DOHH2 (cell line): ENCODE data around the gene GSTA2.

Experiments
- H3F3A ChIP-seq: fragments of 200-600 bp; sonication (generic), shearing (Covaris generic); 2 replicates; pipeline ENCODE4 v1.6.0; 2016; ENCODE audit warnings: antibody characterized with exemption, mild to moderate bottlenecking; ENCODE audit not compliant: control insufficient read depth, insufficient read depth
- H3K27ac ChIP-seq: fragments of 200-600 bp; sonication (generic); 2 replicates; pipeline ENCODE4 v1.5.1; 2014; ENCODE audit warnings: low read depth, mild to moderate bottlenecking, low read length, moderate library complexity
- H3K27me3 ChIP-seq: fragments of 200-600 bp; sonication (generic); 2 replicates; pipeline ENCODE4 v1.6.1; 2014; ENCODE audit warnings: mild to moderate bottlenecking, low read length, mixed read lengths; ENCODE audit not compliant: control insufficient read depth
- H3K36me3 ChIP-seq: fragments of 200-600 bp; sonication (generic); 2 replicates; pipeline ENCODE4 v1.6.1; 2014; ENCODE audit warnings: mild to moderate bottlenecking, low read length, moderate library complexity, mixed read lengths; ENCODE audit not compliant: control insufficient read depth
- H3K4me1 ChIP-seq: fragments of 200-600 bp; sonication (generic); 2 replicates; pipeline ENCODE4 v1.6.1; 2014; ENCODE audit warnings: mild to moderate bottlenecking, low read length, mixed read lengths; ENCODE audit not compliant: control insufficient read depth
- H3K4me2 ChIP-seq: fragments of 200-600 bp; sonication (generic); 2 replicates; pipeline ENCODE4 v1.6.0; 2014; ENCODE audit warnings: mild to moderate bottlenecking, low read length, moderate library complexity
- H3K4me3 ChIP-seq: fragments of 200-600 bp; sonication (generic); 2 replicates; pipeline ENCODE4 v1.5.1; 2014; ENCODE audit warnings: mild to moderate bottlenecking, low read length, mixed read lengths
- H3K79me2 ChIP-seq: fragments of 200-600 bp; sonication (generic); 2 replicates; pipeline ENCODE4 v1.6.1; 2014; ENCODE audit warnings: mild to moderate bottlenecking, low read length, mixed read lengths; ENCODE audit not compliant: control insufficient read depth
- H3K9me2 ChIP-seq: fragments of 200-600 bp; sonication (generic); replicated peaks from 2 replicates; pipeline ENCODE4 v1.6.1; 2014; ENCODE audit warnings: mild to moderate bottlenecking, low read length, mixed read lengths; ENCODE audit not compliant: control insufficient read depth
- H3K9me3 ChIP-seq: fragments of 200-600 bp; sonication (generic); 2 replicates; pipeline ENCODE4 v1.6.1; 2014; ENCODE audit warnings: antibody characterized with exemption, low read length, mixed read lengths; ENCODE audit not compliant: control insufficient read depth, insufficient read depth
- H4K20me1 ChIP-seq: fragments of 200-600 bp; sonication (generic); 2 replicates; pipeline ENCODE4 v1.6.0; 2014; ENCODE audit warnings: low read depth, mild to moderate bottlenecking, antibody characterized with exemption, low read length, moderate library complexity; ENCODE audit not compliant: control insufficient read depth, insufficient read depth
- EZH2phosphoT487 ChIP-seq: fragments of 200-600 bp; sonication (generic); IDR thresholded peaks from 2 replicates; pipeline ENCODE4 v1.6.1; 2017; ENCODE audit warnings: borderline replicate concordance, mild to moderate bottlenecking, antibody characterized with exemption, low read length, moderate library complexity, mixed read lengths
- TF ChIP-seq, protein P1 (sequence below): fragments of 200-600 bp; sonication (generic); IDR thresholded peaks from one replicate; pipeline ENCODE4 v1.5.1; 2014; ENCODE audit warnings: antibody characterized with exemption, mild to moderate bottlenecking, low read depth, low read length; ENCODE audit not compliant: poor library complexity, severe bottlenecking

Gene GSTA2

DNA sequence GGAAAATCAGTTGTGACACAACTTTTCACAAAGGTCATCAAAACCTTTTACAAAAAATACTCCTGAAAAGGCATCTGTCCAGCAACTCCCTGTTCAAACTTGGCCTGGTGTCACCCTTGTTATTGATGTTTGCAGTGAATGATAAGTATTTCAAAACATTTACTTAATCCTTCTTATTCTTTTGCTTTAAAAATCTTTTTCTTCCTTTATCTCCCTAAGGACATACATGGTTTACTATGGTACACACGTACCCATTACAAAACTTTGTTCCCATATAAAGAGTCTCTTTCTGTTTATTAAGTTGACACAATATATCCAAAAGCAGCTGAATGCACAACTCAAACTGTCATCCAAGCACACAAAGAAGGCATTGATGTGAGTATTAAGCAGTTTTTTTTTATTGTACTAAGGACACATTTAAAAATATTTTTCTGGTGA, 17.5 kb downstream of the GSTA2 start:
- no peak overlapping the region for H3K4me3 ChIP-seq
- no peaks in the 10 kb centered on the region for H3K36me3 ChIP-seq
- 0 out of 2 replicates have a peak, but pooled peaks cover 6% of the 10 kb centered on the region for H3K27me3 ChIP-seq
- H4K20me1 ChIP-seq: no peaks in the 10 kb centered on the region
- no peaks in the 10 kb centered on the region for H3K79me2 ChIP-seq
- no peaks in the 10 kb centered on the region for H3K4me1 ChIP-seq
- no peak overlapping the region for H3K4me2 ChIP-seq
- H3K9me3 ChIP-seq: no peaks in the 10 kb centered on the region
- H3K27ac ChIP-seq: no peak overlapping the region
- no peaks in the 10 kb centered on the region for H3K9me2 ChIP-seq
- H3F3A ChIP-seq: no peaks in the 10 kb centered on the region
- TF ChIP-seq, protein P1, sequence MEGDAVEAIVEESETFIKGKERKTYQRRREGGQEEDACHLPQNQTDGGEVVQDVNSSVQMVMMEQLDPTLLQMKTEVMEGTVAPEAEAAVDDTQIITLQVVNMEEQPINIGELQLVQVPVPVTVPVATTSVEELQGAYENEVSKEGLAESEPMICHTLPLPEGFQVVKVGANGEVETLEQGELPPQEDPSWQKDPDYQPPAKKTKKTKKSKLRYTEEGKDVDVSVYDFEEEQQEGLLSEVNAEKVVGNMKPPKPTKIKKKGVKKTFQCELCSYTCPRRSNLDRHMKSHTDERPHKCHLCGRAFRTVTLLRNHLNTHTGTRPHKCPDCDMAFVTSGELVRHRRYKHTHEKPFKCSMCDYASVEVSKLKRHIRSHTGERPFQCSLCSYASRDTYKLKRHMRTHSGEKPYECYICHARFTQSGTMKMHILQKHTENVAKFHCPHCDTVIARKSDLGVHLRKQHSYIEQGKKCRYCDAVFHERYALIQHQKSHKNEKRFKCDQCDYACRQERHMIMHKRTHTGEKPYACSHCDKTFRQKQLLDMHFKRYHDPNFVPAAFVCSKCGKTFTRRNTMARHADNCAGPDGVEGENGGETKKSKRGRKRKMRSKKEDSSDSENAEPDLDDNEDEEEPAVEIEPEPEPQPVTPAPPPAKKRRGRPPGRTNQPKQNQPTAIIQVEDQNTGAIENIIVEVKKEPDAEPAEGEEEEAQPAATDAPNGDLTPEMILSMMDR: no peak
- no peak for TF ChIP-seq EZH2phosphoT487

DNA sequence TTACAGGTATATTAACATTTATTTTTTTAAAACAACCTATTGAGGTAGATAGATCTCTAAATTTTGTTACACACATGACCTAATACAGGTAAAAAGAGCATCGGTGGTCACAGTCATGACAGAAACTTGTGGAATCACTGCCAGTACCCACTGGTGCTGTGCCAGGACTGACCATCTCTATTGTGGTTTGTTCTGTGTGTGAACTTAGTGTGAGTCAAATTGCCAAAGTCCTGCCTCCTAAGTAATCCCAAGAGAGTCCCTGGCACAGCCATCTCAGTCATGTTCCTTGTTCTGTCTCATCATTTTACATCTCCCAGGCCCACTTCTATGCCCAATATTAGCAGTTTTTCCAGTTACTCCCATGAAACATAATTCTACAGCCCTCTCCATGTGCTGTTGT, 21.4 kb downstream of the GSTA2 start:
- no peaks in the 10 kb centered on the region for H3K36me3 ChIP-seq
- H3K4me1 ChIP-seq: no peaks in the 10 kb centered on the region
- H4K20me1 ChIP-seq: no peaks in the 10 kb centered on the region
- no peaks in the 10 kb centered on the region for H3K9me2 ChIP-seq
- no peaks in the 10 kb centered on the region for H3K9me3 ChIP-seq
- no peak for TF ChIP-seq EZH2phosphoT487
- TF ChIP-seq, protein P1: no peak
- H3K4me2 ChIP-seq: no peak overlapping the region
- no peak overlapping the region for H3K4me3 ChIP-seq
- 0 out of 2 replicates have a peak, but pooled peaks cover 6% of the 10 kb centered on the region for H3K27me3 ChIP-seq
- no peaks in the 10 kb centered on the region for H3F3A ChIP-seq
- H3K27ac ChIP-seq: no peak overlapping the region
- no peaks in the 10 kb centered on the region for H3K79me2 ChIP-seq

DNA sequence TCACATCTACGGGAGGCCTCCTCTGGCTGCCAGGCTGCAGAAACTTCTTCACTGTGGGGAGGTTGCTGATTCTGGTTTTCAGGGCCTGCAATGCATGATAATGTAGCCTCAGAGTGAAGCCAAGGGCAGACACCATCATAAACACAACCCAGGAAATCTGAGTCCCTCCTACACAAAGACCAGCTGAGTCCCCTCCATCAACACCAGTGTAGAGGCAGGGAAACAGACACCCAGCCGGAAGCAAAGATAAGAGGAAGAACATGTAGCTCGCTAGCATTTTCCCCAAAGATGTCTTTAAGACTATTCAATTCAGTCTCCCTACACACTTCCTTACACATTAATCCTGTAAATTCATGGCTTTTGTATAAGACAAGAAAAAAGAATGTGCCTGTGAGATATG, 23.6 kb downstream of the GSTA2 start:
- H3K27ac ChIP-seq: no peak overlapping the region
- H3F3A ChIP-seq: no peaks in the 10 kb centered on the region
- H3K4me1 ChIP-seq: no peaks in the 10 kb centered on the region
- no peaks in the 10 kb centered on the region for H3K9me3 ChIP-seq
- H3K4me3 ChIP-seq: no peak overlapping the region
- no peaks in the 10 kb centered on the region for H3K36me3 ChIP-seq
- no peaks in the 10 kb centered on the region for H4K20me1 ChIP-seq
- TF ChIP-seq, protein P1: no peak
- no peak for TF ChIP-seq EZH2phosphoT487
- H3K9me2 ChIP-seq: no peaks in the 10 kb centered on the region
- H3K79me2 ChIP-seq: no peaks in the 10 kb centered on the region
- no peak overlapping the region for H3K4me2 ChIP-seq
- 0 out of 2 replicates have a peak, but pooled peaks cover 6% of the 10 kb centered on the region for H3K27me3 ChIP-seq
